HG02884 (cell line): ENCODE measurements around the gene GAPDHS.

Source experiments
- ATAC-seq: cut with Tn5 transposase; IDR thresholded peaks from one replicate; pipeline ENCODE4 v1.9.1; 2021; ENCODE audit warnings: mild to moderate bottlenecking, moderate library complexity; ENCODE audit not compliant: unreplicated experiment

The GAPDHS gene

GRCh38 chr19:35509861-35510625, 23.2 kb upstream of the GAPDHS start:
- ATAC-seq: no peak

GRCh38 chr19:35510626-35510964, 22.7 kb upstream of the GAPDHS start:
- ATAC-seq: no peak

GRCh38 chr19:35511337-35511736, 21.9 kb upstream of the GAPDHS start:
- no peak for ATAC-seq

GRCh38 chr19:35512831-35513627, 20.2 kb upstream of the GAPDHS start:
- ATAC-seq: no peak

GRCh38 chr19:35513628-35514281, 19.5 kb upstream of the GAPDHS start, which contains the start of gene DMKN:
Gene DMKN (minus strand): TSS chr19:35513649. CDS start chr19:35513475, 174 bp downstream.
- ATAC-seq: no peak

- no peak for ATAC-seq
Measured at GRCh38 chr19:35514282-35514809, 18.9 kb upstream of the GAPDHS start.

GRCh38 chr19:35516310-35516709, 16.9 kb upstream of the GAPDHS start:
- ATAC-seq: no peak

GRCh38 chr19:35517342-35517741, 15.9 kb upstream of the GAPDHS start:
- ATAC-seq: no peak

GRCh38 chr19:35518313-35518712, 14.9 kb upstream of the GAPDHS start:
- no peak for ATAC-seq

- ATAC-seq: no peak
Measured at GRCh38 chr19:35519291-35519690, 14.0 kb upstream of the GAPDHS start.

- ATAC-seq: no peak
Measured at GRCh38 chr19:35521124-35521743, 12.0 kb upstream of the GAPDHS start.

GRCh38 chr19:35522745-35523327, 10.4 kb upstream of the GAPDHS start:
- no peak for ATAC-seq

GRCh38 chr19:35524181-35524837, 8.9 kb upstream of the GAPDHS start:
- no peak for ATAC-seq

- no peak for ATAC-seq
Measured at GRCh38 chr19:35525873-35526272, 7.4 kb upstream of the GAPDHS start.

- ATAC-seq: no peak
Measured at GRCh38 chr19:35528218-35529038, 4.8 kb upstream of the GAPDHS start, which contains the start of gene SBSN. Gene SBSN (minus strand): TSS chr19:35528311. CDS start chr19:35528281, 30 bp downstream.

GRCh38 chr19:35529241-35530218, 3.7 kb upstream of the GAPDHS start:
- ATAC-seq: no peak

- ATAC-seq: no peak
Measured at GRCh38 chr19:35531291-35531690, 2.0 kb upstream of the GAPDHS start.

GRCh38 chr19:35533822-35534392, 651 bp downstream of the GAPDHS start:
- ATAC-seq: no peak
